Activated CD4-positive, alpha-beta T cell treated with anti-CD3 and anti-CD28 coated beads, Interleukin-2, amount 10 ng/mL, durations not matched to agents 7 days and 5 days (primary cell): Measurements from ENCODE around the gene GPD1L. TPM values are rescaled to one million over a fixed set of nuclear protein-coding genes. Genes with fewer than 3 reads are reported as not detected.

Experiments
- CTCF ChIA-PET: fragments of 350-600 bp; sonication (Branson Sonifier 250); formaldehyde crosslinking; loops from one replicate; lab custom pipeline; 2021; ENCODE audit warnings: antibody characterized with exemption; lab: Charles Lee
- POLR2A ChIA-PET: fragments of 350-600 bp; sonication (Branson Sonifier 250); formaldehyde crosslinking; loops from one replicate; lab custom pipeline; 2021; ENCODE audit warnings: antibody characterized with exemption; lab: Charles Lee
- DNase-seq: peaks from one replicate; pipeline ENCODE4 v3.0.0-alpha.2; 2020
- H3K27ac Mint-ChIP-seq: one replicate; pipeline ENCODE4 v1.8.0; 2021; ENCODE audit warnings: mild to moderate bottlenecking, moderate library complexity, mixed read lengths
- H3K27me3 Mint-ChIP-seq: one replicate; pipeline ENCODE4 v1.8.0; 2021; ENCODE audit warnings: mixed read lengths
- H3K36me3 Mint-ChIP-seq: one replicate; pipeline ENCODE4 v1.8.0; 2021; ENCODE audit warnings: low read depth, mixed read lengths
- H3K4me1 Mint-ChIP-seq: one replicate; pipeline ENCODE4 v1.8.0; 2021; ENCODE audit warnings: mixed read lengths
- H3K4me3 Mint-ChIP-seq: one replicate; pipeline ENCODE4 v1.8.0; 2021; ENCODE audit warnings: mild to moderate bottlenecking, moderate library complexity, mixed read lengths
- H3K9me3 Mint-ChIP-seq: one replicate; pipeline ENCODE4 v1.8.0; 2021; ENCODE audit warnings: mixed read lengths
- total RNA-seq, 2 experiments: library from RNA; stranded (reverse); gene quantifications; one replicate each; pipeline ENCODE4 v1.2.3, GENCODE V29; 2021

Gene GPD1L
- total RNA-seq, 2 experiments from 2014 or later = 21.5 to 25.5 TPM

GRCh38 chr3:32200490-32200889, 94.1 kb downstream of the GPD1L start:
- Mint-ChIP-seq H3K9me3 (no peaks in the 10 kb centered on the region), H3K27me3 (peaks cover 11% of the 10 kb centered on the region), H3K36me3 (no peaks in the 10 kb centered on the region), H3K4me3 (no peak overlapping the region), H3K4me1 (no peaks in the 10 kb centered on the region), H3K27ac (no peak overlapping the region)
- no peak for DNase-seq
- ChIA-PET CTCF (interaction anchor here (0.6 to 1.2 kb wide), 2 partner anchors 17 to 128 kb away, joined by 3 to 5 read pairs; no protein-coding TSS in a partner anchor), POLR2A (no interaction called here)

- no peak for DNase-seq
- CTCF ChIA-PET = interaction anchor here (1.2 kb wide), 1 partner anchor 17 kb away, joined by 5 read pairs; no protein-coding TSS in a partner anchor
- no peaks in the 10 kb centered on the region for H3K9me3 Mint-ChIP-seq
- no peaks in the 10 kb centered on the region for H3K4me1 Mint-ChIP-seq
- no peak overlapping the region for H3K27ac Mint-ChIP-seq
- H3K27me3 Mint-ChIP-seq = peaks cover 12% of the 10 kb centered on the region
- H3K36me3 Mint-ChIP-seq = no peaks in the 10 kb centered on the region
- no peak overlapping the region for H3K4me3 Mint-ChIP-seq
- POLR2A ChIA-PET = no interaction called here
These were observed 94.8 kb downstream of the GPD1L start for GRCh38 chr3:32200992-32201758.

GRCh38 chr3:32202496-32202895, 96.1 kb downstream of the GPD1L start:
- no peak overlapping the region for H3K27ac Mint-ChIP-seq
- ChIA-PET POLR2A (no interaction called here), CTCF (no interaction called here)

GRCh38 chr3:32203854-32204253, 97.4 kb downstream of the GPD1L start:
- ChIA-PET CTCF (interaction anchor here (0.6 kb wide), 1 partner anchor 146 kb away, joined by 3 read pairs; no protein-coding TSS in a partner anchor), POLR2A (no interaction called here)
- Mint-ChIP-seq H3K27me3 (peaks cover 12% of the 10 kb centered on the region), H3K9me3 (no peaks in the 10 kb centered on the region), H3K36me3 (no peaks in the 10 kb centered on the region), H3K27ac (no peak overlapping the region), H3K4me3 (no peak overlapping the region), H3K4me1 (no peaks in the 10 kb centered on the region)
- no peak for DNase-seq

More at GRCh38 chr3:32202496-32202895, 96.1 kb downstream of the GPD1L start:
- no peaks in the 10 kb centered on the region for H3K9me3 Mint-ChIP-seq
- H3K27me3 Mint-ChIP-seq = peaks cover 12% of the 10 kb centered on the region
- no peak for DNase-seq
- H3K4me3 Mint-ChIP-seq = no peak overlapping the region
- H3K36me3 Mint-ChIP-seq = no peaks in the 10 kb centered on the region
- no peaks in the 10 kb centered on the region for H3K4me1 Mint-ChIP-seq

GRCh38 chr3:32208447-32208846, 102.0 kb downstream of the GPD1L start:
- no peaks in the 10 kb centered on the region for H3K4me1 Mint-ChIP-seq
- H3K4me3 Mint-ChIP-seq = no peak overlapping the region
- H3K9me3 Mint-ChIP-seq = no peaks in the 10 kb centered on the region
- peaks cover 9% of the 10 kb centered on the region for H3K27me3 Mint-ChIP-seq
- CTCF ChIA-PET = interaction anchor here (0.9 kb wide), 1 partner anchor 11 kb away, joined by 3 read pairs; no protein-coding TSS in a partner anchor
- H3K36me3 Mint-ChIP-seq = no peaks in the 10 kb centered on the region
- H3K27ac Mint-ChIP-seq = no peak overlapping the region
- POLR2A ChIA-PET = no interaction called here
- DNase-seq = no peak

- no peak for DNase-seq
- ChIA-PET POLR2A (no interaction called here), CTCF (no interaction called here)
- Mint-ChIP-seq H3K36me3 (no peaks in the 10 kb centered on the region), H3K27me3 (no peaks in the 10 kb centered on the region), H3K9me3 (peaks cover 8% of the 10 kb centered on the region), H3K27ac (no peak overlapping the region), H3K4me1 (no peaks in the 10 kb centered on the region), H3K4me3 (no peak overlapping the region)
These were observed 108.8 kb downstream of the GPD1L start for GRCh38 chr3:32215185-32215584.

- Mint-ChIP-seq H3K27ac (no peak overlapping the region), H3K36me3 (no peaks in the 10 kb centered on the region), H3K4me3 (no peak overlapping the region), H3K4me1 (no peaks in the 10 kb centered on the region), H3K9me3 (peaks cover 13% of the 10 kb centered on the region), H3K27me3 (no peaks in the 10 kb centered on the region)
- DNase-seq = no peak
- POLR2A ChIA-PET = no interaction called here
- CTCF ChIA-PET = no interaction called here
These were observed 109.9 kb downstream of the GPD1L start for GRCh38 chr3:32216172-32216783.

GRCh38 chr3:32217339-32217738, 110.9 kb downstream of the GPD1L start:
- ChIA-PET CTCF (interaction anchor here (0.6 to 2.0 kb wide), 3 partner anchors 17 to 307 kb away, joined by 3 to 5 read pairs (median 4); no protein-coding TSS in a partner anchor), POLR2A (no interaction called here)
- peaks cover 16% of the 10 kb centered on the region for H3K9me3 Mint-ChIP-seq
- H3K36me3 Mint-ChIP-seq = no peaks in the 10 kb centered on the region
- H3K4me3 Mint-ChIP-seq = no peak overlapping the region
- H3K27me3 Mint-ChIP-seq = no peaks in the 10 kb centered on the region
- H3K27ac Mint-ChIP-seq = no peak overlapping the region
- DNase-seq = no peak
- peaks cover 4% of the 10 kb centered on the region for H3K4me1 Mint-ChIP-seq

Other genes with a start within 250 kb of the GPD1L start
- 1 to 10 TPM in 1 of 2 experiments, under 1 TPM in 1; 0.89 to 1.1 TPM for gene OSBPL10, start 125.4 kb upstream of the GPD1L start, total RNA-seq
- not detected for gene ZNF860, start 124.9 kb upstream of the GPD1L start, total RNA-seq
- 1 to 10 TPM; 5.9 to 6.5 TPM for gene CMTM8, start 132.1 kb downstream of the GPD1L start, total RNA-seq